T-helper 1 cell (primary cell): ENCODE results near the gene KLHL1.

ENCODE experiments used
- DNase-seq, 5 donors: peaks; one replicate each; pipeline ENCODE4 v3.0.0-alpha.2; 2012 to 2020

Gene KLHL1

DNA sequence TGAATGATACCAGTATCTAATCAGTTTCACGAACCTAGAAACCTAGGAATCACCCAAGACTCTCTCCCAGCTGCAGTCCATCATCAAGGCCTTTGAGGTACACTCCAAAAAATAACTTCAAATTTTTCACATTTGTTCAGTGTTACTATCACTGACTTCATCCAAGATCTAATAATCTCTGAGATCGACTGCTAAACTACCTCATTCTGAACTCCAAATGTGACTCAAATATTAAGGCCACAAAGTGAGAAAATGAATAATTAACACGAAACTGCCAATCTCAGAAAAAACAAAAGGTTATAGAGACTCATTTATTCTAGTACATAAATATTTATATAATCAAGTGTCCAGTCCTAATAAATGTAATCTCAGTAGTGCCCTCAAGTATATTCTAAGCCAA, 430.9 kb downstream of the KLHL1 start:
- DNase-seq: no peak

DNA sequence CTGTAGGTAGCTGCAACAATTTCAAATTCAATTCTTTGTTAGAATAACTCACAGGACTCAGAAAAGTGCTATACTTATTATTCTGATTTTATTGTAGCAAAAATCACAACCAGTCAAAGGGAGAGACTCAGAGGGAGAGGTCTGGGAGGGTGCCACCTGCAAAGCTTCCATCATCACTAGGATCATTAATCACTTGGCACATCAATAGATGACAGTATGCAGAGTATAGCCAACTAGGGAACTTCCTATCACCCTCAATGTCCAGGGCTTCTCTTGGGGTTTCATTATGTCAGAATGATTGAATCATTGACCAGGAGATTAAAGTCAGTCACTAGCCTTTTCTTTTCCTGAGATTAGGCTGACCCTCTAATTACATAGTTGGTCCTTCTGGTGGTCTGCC, 432.0 kb downstream of the KLHL1 start:
- no peak for DNase-seq

DNA sequence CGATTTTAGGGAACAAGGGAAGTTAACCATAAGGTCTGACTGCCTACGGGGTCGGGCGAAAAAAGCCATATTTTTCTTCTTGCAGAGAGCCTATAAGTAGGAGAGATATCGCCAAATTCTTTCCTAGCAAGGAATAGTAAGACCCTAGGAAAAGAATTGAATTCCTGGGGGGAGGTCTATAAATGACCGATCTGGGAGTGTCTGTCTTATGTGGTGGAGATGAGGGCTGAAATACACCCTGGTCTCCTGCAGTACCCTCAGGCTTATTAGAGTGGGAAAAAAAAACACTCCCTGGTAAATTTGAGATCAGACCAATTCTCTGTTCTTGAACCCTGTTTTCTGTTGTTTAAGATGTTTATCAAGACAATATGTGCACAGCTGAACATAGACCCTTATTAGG, 448.1 kb downstream of the KLHL1 start:
- no peak for DNase-seq

DNA sequence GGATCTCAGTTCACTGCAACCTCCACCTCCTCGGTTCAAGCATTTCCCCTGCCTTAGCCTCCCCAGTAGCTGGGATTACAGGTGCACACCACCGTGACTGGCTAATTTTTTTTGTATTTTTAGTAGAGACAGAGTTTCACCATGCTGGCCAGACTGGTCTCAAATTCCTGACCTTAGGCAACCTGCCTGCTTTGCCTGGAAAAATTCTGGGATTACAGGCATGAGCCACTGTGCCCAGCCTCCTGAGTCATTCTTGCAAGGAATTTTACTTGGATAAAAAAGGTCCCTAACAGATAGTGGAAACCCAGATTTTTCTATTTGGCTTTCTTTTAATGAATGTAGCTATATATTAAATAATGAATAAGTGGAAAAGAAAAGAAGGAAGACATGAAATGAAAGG, 450.6 kb downstream of the KLHL1 start:
- DNase-seq: no peak

DNA sequence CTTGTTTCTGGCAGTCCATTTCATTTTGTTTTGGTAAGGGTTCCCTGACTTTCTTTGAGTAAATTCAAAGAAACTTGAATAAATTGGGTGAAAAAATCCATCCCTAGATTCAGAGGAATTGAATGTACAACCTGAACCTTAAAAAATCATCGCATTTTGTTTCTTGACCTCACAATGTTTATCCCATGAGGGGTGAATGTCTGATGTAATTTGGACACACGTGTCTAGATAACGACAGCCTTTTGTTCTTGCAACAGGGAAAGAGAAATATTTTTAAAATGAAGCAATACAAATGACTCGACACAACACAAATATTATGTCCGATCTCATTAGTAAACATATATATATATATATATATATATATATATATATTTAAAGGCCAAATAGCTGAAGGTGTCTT, 453.9 kb downstream of the KLHL1 start:
- DNase-seq: no peak
